Testis (tissue), 3 donors: Measurements from ENCODE around the gene SAP130. TPM values are rescaled to one million over a fixed set of nuclear protein-coding genes. Genes with fewer than 3 reads are reported as not detected.

Source experiments
- DNase-seq: peaks from one replicate; pipeline ENCODE4 v3.0.0-alpha.2; 2019
- H3K27ac ChIP-seq, 2 donors: fragments of 200-600 bp; sonication (generic); one replicate each; pipeline ENCODE4 v1.5.1; 2019
- H3K27me3 ChIP-seq: fragments of 200-600 bp; sonication (generic); one replicate; pipeline ENCODE4 v1.5.1; 2019
- H3K36me3 ChIP-seq: fragments of 200-600 bp; sonication (generic); one replicate; pipeline ENCODE4 v1.5.1; 2017; ENCODE audit warnings: low read depth; ENCODE audit errors: missing control alignments
- H3K4me1 ChIP-seq: fragments of 200-600 bp; sonication (generic); one replicate; pipeline ENCODE4 v1.5.1; 2019
- H3K4me3 ChIP-seq, 2 donors: fragments of 200-600 bp; sonication (generic); one replicate each; pipeline ENCODE4 v1.5.1; 2017 to 2019
- H3K9me3 ChIP-seq: fragments of 200-600 bp; sonication (generic); one replicate; pipeline ENCODE4 v1.5.1; 2017
- CTCF ChIP-seq, 3 experiments: fragments of 450-650 bp in 2 of 3; fragments of 200-600 bp in 1 of 3; sonication (generic) in 1 of 3; IDR thresholded peaks; one replicate each; pipeline ENCODE4 v1.5.1; 2016 to 2019; ENCODE audit warnings: antibody characterized with exemption in 3 of 3, mild to moderate bottlenecking in 2 of 3, moderate library complexity in 1 of 3
- POLR2A ChIP-seq: fragments of 450-650 bp; IDR thresholded peaks from one replicate; pipeline ENCODE4 v1.6.1; 2017; ENCODE audit warnings: antibody characterized with exemption, mild to moderate bottlenecking, moderate library complexity
- WGBS, 2 donors: methylation state at CpG; one replicate each; pipeline ENCODE4 v1.1.5; 2018; 5-methylcytosine and 5-hydroxymethylcytosine counted together
- intact Hi-C: fragments of 100-400 bp; cut with DNase I; formaldehyde crosslinking; loops from one replicate; pipeline ENCODE4 v1.15.1; 2023; ENCODE audit warnings: low total_unique reads
- polyA plus RNA-seq: library from polyadenylated mRNA; stranded (reverse); fragments of 350-450 nt; fragmentation: Illumina TruSeq; extraction: RNeasy Lipid Tissue Mini Kit (QIAGEN cat#74804); gene quantifications from one replicate; pipeline ENCODE4 v1.2.3, GENCODE V29; 2014; ENCODE audit warnings: low read depth, low replicate concordance; ENCODE audit not compliant: insufficient read depth
- small RNA-seq, 2 donors: library from RNA; depleted of rRNA; stranded (forward); fragments of <200 nt; gene quantifications; one replicate each; pipeline ENCODE3, GENCODE V24; 2016
- total RNA-seq, 2 donors: library from RNA; depleted of rRNA; stranded (reverse); fragments of >200 nt; gene quantifications; one replicate each; pipeline ENCODE4 v1.2.3, GENCODE V29; 2016

The SAP130 gene
- total and polyA plus RNA-seq, 3 donors from 2014 or later: 82.4 to 129 (median 85.7) TPM

GRCh38 chr2:127897531-127898211 is 130.2 kb downstream of the SAP130 start:
- Histone ChIP-seq H3K36me3 (no peaks in the 10 kb centered on the region), H3K4me1 (peaks cover 16% of the 10 kb centered on the region), H3K9me3 (no peaks in the 10 kb centered on the region), H3K27me3 (no peaks in the 10 kb centered on the region), H3K27ac (no peak overlapping the region), H3K4me3 (no peak overlapping the region)
- TF ChIP-seq POLR2A (no peak), CTCF (IDR thresholded peaks at IDR 0.05) (no peak)
- intact Hi-C loops: no loop called here
- DNase-seq: no peak
- WGBS, 2 donors: 55 to 73% methylated on average over 1 of the region's 1 CpG

- TF ChIP-seq CTCF (IDR thresholded peaks at IDR 0.05) (no peak), POLR2A (no peak)
- peaks cover 9% of the 10 kb centered on the region for H3K4me1 ChIP-seq
- no peaks in the 10 kb centered on the region for H3K9me3 ChIP-seq
- H3K4me3 ChIP-seq: no peak overlapping the region
- H3K36me3 ChIP-seq: no peaks in the 10 kb centered on the region
- no peak for DNase-seq
- H3K27me3 ChIP-seq: no peaks in the 10 kb centered on the region
- no peak overlapping the region for H3K27ac ChIP-seq
- 72 to 80% methylated on average over 5 of the region's 5 CpGs for WGBS, 2 donors
- intact Hi-C loops: no loop called here
Observed at GRCh38 chr2:127893494-127893893, 134.4 kb downstream of the SAP130 start.

GRCh38 chr2:127893033-127893432 is 134.8 kb downstream of the SAP130 start:
- 93% methylated on average over 14 of the region's 14 CpGs for WGBS, 2 donors
- H3K4me1 ChIP-seq: peaks cover 12% of the 10 kb centered on the region
- DNase-seq: no peak
- H3K27ac ChIP-seq: no peak overlapping the region
- H3K4me3 ChIP-seq: no peak overlapping the region
- no peak for TF ChIP-seq POLR2A
- no peak for TF ChIP-seq CTCF (IDR thresholded peaks at IDR 0.05)
- intact Hi-C loops: no loop called here
- H3K9me3 ChIP-seq: no peaks in the 10 kb centered on the region
- no peaks in the 10 kb centered on the region for H3K27me3 ChIP-seq
- H3K36me3 ChIP-seq: no peaks in the 10 kb centered on the region

GRCh38 chr2:127891811-127892210 is 136.0 kb downstream of the SAP130 start:
- 42 to 51% methylated on average over 5 of the region's 5 CpGs for WGBS, 2 donors

More at GRCh38 chr2:127891811-127892210, 136.0 kb downstream of the SAP130 start:
- intact Hi-C loops: no loop called here
- Histone ChIP-seq H3K4me1 (peaks cover 22% of the 10 kb centered on the region), H3K9me3 (no peaks in the 10 kb centered on the region), H3K4me3 (no peak overlapping the region), H3K27me3 (no peaks in the 10 kb centered on the region), H3K36me3 (no peaks in the 10 kb centered on the region), H3K27ac (no peak overlapping the region)
- TF ChIP-seq POLR2A (no peak), CTCF (IDR thresholded peaks at IDR 0.05) (no peak)
- DNase-seq: peak; percentile 53

Small RNAs within 50 kb of the gene (small RNA-seq; reads per million reads assigned to genes)
- 0 reads per million in 2 donors for gene AC012306.1
- 0 reads per million in 2 donors for gene AC108059.3
- 0 reads per million in 2 donors for gene RF00019

Other genes with a start within 250 kb of the SAP130 start
- gene WDR33, start 216.9 kb downstream of the SAP130 start, total RNA-seq: 10 to 100 TPM; 62.1 to 65.8 TPM
- gene WDR33, start 216.9 kb downstream of the SAP130 start, polyA plus RNA-seq: 57.4 TPM
- 10 to 100 TPM; 49.1 to 75.4 TPM for gene POLR2D, start 169.9 kb downstream of the SAP130 start, total RNA-seq
- gene POLR2D, start 169.9 kb downstream of the SAP130 start, polyA plus RNA-seq: 160 TPM
- gene AMMECR1L, start 142.1 kb downstream of the SAP130 start, total RNA-seq: 10 to 100 TPM; 34.1 to 35.8 TPM
- gene AMMECR1L, start 142.1 kb downstream of the SAP130 start, polyA plus RNA-seq: 31.5 TPM
- 10 to 100 TPM; 40.5 to 71.6 TPM for gene UGGT1, start 63.1 kb upstream of the SAP130 start, total RNA-seq
- 17.5 TPM for gene UGGT1, start 63.1 kb upstream of the SAP130 start, polyA plus RNA-seq